HG02642 (cell line): ENCODE measurements around the gene PLCH1.
A peak's percentile ranks its signal among the peaks of the same experiment; 100 is the strongest.

Experiments
- ATAC-seq: cut with Tn5 transposase; IDR thresholded peaks from one replicate; pipeline ENCODE4 v1.9.1; 2021; ENCODE audit warnings: mild to moderate bottlenecking; ENCODE audit not compliant: unreplicated experiment, poor library complexity

Gene PLCH1

DNA sequence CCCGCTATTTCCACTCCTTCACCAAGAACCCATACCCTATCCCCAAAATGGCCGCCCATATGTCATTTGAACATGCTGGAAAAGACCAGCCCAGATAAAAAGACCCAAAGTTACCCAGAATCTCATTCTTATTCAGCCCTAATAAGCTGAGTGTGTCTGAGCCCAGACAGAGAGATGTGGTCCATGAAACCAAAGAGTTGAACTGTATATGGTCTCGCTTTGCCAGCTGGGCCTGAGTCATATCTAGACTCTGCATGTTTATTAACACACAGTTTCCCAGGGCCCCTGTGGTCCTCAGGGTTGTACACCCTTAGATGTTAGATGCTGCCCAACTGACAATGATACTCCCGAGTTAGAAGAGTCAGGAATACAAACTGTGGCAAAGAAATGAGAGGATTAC is 249.5 kb downstream of the PLCH1 start:
- ATAC-seq = peak; percentile 89

DNA sequence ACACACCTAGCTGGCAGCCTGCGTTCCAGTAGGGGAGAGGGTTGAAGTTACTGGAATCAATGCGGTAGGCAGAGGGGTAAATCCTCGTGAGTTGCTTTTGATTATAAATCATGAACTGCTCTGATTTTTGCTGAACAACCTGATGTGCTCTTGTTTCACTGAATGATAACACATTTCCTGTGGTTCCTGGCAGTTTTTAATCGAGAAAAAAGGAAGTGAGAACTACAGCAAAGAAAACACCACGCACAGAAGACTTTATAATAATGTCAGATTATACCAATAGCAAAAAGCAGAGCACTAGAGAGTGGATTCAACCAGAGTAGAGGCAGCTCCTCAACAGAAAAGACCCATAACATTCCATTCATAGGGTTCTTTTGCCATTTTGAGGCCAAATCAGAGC is 250.5 kb downstream of the PLCH1 start:
- no peak for ATAC-seq

DNA sequence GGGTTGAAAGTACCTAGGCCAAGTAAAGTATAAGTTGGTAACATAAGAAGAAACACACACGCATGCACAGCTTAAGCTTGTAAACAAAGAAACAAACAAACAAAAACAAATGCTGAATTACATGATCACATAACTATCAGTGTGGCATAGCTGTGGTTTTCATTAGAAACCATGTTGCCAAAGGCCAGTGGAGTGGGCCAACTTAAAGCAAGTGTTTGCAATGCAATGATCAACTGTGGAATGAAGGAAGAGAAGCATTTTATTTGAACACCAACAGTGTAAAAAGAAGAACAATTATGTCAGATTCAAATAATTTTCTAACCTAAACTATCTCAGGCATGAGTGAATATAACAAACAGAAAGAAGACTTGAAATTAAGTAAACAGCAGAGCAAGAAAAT is 252.0 kb downstream of the PLCH1 start:
- ATAC-seq = no peak

DNA sequence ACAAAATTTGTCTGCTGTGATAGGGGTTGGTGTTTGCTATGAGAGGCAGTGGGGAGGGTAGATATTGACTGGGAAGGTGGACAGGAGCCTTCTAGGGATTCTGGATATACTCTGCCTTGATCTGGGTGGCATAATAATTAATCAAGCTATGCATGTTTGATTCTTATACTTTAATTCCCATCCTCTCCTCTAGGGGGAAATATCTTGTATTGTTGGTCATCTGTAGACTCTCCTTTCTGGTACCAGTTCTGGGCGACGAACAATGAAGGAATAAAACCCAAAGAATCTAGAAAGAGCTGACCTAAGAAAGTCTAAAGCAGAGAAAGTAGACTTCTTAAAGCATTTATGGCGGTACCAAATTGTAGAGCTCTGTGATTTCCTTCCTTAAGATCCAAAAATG is 253.2 kb downstream of the PLCH1 start:
- ATAC-seq = no peak

DNA sequence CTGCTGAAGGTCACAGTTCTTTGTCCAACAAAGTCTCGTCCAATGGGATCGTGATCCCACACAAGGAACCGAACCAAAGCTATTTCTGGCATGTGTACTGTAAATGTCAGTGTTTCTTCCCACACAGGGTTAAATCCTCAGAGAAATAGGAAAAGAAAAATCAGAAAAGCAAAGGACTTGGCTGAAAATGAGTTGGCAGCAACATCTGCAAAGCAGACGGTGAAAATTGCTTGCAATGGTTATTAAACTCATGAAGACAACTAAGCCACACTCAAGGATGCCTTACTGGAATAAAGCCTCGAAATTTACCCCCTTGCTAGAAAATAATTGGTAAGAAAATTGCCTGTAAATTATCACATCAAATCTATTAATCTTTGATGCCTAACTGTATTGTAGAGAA is 256.2 kb downstream of the PLCH1 start:
- no peak for ATAC-seq

DNA sequence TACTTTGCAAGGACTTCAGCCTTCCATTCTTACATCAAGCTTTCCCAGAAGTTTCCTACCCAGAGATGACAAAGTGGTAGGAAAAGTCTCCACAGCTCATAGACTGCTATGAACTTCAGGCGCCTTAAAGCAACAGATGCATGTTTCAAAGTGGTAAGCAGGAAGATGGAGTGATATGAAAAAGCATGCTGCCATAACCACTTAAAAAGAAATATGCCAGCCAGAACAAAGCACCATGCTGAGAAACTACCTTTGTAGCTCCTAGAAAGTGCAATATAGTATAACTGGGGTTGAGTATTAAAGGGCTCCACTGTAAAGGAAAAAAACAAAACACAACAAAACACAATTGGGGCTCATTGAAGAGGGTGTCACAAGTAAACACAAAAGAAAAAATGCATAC is 259.0 kb downstream of the PLCH1 start:
- no peak for ATAC-seq

DNA sequence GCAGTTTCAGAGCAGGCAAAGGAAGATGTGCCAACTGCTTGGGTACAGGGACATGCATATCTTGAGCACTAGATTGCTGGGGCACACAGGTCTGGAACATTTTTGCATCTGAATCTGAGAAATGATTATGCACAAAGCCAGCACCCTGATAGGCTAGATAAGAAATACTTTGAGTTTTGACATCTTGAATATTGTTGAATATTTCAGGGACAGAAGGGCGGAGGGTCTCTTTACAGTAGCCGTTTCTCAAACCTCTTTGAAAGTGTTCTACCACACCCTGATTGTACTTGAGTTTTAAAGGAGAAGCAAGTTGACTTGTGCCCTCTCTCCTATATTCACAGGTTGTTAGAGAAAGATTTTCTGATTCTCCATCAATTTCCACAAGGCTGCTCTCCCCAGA is 263.3 kb downstream of the PLCH1 start:
- no peak for ATAC-seq

DNA sequence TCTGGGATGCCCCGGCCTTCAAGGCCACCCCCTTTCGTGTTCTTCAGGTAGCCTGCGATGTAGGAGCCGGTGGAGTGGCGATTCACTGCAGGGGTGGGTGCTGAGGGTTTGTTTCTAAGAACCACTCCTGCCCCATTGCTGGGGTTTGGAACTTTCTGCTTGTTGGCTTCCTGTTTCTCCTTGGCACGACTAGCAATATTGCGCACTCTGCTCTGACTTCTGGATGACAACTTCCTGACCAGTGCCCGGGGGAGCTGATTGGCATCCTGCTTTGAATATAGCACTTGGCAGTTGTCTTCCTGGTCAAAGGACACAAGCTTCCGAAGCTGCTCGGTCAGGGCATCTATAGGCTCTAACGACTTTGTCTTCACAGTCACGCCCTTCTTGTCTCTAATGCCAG is 263.8 kb downstream of the PLCH1 start:
- no peak for ATAC-seq

DNA sequence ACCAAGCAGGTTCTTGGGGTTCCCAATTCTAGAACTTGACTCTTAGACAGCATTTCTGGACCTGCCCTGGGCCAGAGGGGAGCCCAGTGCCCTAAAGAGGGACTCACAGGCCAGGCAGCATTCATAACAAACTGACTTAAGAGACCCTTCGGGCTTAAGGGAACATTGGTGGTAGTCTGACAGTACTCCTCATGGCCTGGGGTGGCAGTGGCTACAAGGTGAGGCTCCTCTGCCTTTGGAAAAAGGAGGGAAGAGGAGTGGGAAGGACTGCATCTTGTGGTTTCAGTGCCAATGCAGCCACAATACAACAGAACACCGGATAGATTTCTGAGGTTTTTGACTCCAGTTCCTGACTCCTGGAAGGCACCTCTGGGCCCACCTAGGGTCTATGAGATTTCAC is 279.2 kb downstream of the PLCH1 start:
- no peak for ATAC-seq

DNA sequence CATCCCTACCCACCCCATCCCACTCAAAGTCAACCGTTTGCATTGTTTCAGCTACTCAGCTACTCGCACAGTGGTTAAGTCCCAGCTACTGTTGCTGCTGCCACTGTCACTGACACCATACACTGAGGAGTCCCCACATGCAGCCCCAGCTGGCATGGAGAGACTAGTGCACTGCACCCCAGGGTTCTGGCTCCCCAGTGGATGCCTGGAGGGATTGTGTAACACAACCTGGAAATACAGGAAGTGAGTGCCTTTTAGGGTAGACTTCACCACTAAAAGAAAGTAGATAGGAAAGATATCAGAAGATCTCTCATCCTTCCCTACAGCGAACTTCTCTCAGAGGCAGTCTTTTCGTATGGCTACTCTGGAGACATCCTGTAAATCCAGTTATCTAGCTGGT is 282.2 kb downstream of the PLCH1 start:
- no peak for ATAC-seq

DNA sequence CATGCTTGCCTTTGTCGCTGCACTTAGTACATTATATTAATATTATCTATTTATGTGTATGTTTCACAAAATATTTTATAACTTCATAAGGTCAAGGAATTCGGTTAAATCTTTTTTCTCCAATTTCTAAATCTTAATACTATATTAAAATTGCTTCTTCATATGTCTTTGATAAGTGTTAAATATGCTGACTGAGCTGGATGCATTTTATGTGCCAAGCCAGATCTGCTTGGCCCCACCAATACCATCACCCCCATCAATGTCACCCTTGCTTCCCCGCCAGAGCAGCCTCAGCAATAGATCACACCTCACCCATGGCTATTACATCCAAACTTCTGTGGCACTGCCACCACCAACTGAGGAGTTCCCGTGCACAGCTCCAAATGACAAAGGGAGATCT is 287.3 kb downstream of the PLCH1 start:
- no peak for ATAC-seq

DNA sequence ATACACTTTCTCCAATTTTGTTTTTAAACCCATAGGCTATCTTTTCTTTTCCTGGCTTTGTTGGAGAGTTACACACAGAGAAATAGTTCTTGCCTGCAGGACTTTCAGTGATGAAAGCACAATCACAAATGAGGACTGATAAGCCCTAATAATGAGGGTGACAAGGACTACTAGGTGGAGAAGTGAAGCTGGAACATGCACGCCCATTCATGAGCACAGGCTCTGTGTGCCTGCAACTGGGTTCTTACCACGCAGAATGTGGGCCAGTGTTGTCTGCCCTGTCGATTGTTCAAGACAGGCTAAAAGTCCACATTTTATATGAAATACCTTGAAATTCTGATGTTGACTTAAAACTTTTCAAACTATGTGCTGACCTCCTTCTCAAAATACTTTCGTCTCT is 289.1 kb downstream of the PLCH1 start:
- ATAC-seq = no peak

DNA sequence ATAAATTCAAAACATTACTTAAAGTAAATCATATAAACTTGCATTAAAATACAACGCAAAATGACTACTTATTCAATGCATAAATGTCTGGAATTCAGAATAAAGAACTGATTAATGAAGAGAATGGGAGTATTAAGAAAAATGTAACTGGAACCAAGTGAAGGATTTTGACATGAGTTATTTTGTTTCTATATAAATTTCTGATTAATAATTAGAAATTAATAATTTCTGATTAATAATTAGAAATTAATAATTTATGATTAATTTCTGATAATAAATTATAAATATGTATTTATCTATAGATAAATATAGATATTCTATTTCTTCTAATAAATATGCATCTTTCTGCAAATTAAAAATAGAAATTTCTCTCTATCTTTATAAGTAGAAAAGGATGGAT is 291.4 kb downstream of the PLCH1 start:
- ATAC-seq = no peak

DNA sequence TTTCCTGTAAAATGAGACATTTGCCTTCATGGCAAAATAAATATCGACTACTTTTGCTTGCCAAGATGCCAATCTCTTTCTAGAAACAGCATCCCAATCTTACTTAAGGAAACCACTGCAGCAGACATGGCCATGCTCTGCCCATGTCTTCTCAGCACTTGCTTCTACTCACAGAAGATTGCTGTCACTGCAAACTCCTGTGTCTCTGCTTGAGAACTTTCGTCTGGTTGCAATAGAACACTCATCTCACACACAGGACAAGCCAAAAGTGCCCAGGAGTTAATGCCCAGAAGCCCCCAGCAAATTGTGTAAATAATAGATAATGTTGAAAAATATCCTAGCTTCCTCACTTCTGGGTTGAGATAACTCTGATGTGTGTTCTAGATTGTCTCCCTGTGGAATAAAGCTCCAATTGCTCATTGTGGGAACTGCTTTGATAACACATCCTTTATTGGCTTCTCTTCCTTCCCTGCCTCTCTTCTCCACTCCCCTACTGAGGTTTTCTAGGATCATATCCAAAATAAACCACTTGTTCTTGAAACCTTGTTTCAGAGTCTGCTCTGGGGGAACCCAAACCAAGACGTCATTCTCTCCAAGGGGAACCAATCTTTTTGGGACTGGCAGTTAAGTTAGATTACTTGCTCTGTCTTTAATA is 295.1 kb downstream of the PLCH1 start:
- no peak for ATAC-seq

DNA sequence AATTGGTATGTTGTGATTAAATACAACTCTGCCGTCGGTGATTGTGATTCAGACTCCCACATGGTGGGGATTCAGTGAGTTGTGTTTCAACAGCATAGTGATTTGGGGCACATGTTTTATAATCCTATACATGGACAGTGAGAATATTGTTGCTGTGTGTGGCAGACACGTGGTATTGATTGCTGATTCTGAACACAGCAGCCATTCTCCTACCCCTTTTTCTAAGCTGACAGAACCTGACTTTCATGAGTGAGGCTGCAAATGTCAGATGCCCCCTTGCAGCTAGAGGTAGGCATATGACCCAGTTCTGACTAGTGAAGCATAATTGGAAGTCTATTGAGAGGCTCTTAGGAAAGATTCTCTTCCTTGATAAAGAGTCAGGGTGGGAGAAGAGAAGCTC is 296.3 kb downstream of the PLCH1 start:
- ATAC-seq = no peak

DNA sequence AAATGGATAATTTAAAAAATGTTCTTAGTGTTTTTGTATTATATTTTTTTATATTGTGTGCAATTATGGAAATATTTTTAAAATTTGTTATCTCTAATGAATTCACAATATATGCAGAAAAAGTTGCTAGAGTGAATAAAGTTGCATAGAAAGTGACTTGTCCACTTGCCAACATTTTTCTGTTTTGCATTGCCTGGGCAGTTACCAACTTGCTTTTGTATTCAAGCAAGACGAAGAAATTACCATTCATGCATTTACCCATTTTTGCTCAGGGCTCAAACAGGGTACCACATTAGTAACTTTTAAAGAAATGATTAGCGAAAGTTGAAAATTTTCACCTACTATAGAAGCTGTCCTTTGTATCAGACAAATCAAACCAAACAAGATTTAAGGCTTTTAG is 298.5 kb downstream of the PLCH1 start:
- ATAC-seq = no peak

DNA sequence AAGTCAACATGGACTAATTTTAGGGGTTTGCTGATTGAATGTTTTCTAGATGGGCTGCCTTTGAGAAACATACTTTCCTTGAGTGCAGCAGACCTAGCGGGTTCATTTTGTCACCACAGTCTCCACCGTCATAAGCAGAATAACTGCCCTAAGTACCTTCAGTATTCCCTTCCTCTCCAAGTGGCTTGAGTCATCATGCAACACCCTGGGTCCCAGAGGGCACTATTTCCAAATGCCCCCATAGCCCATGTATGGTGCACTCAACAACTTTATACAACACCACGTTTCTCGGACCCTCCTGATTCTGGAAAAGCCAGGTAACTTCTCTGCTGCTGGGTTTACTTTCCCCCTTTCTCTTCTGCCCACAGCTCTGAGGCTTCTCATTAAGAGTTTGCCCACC is 300.1 kb downstream of the PLCH1 start:
- no peak for ATAC-seq

DNA sequence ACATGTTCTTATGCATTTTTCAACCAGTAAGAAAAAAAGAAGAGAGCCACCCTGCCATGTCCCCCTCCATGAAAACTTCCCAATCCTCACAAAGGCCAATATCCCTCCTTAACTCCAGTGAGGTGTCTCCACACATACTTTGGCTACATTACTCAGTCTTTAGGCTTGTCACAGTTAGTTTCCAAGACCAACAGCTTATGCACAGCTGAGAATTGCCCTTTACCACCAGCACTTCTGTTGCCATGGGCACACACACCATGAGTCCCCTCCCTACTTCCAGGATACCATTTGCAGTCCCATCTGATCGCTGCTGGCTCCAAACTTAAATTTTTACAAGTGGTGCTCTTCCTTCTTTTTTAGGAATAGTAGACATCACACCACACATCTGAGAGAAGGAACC is 301.1 kb downstream of the PLCH1 start:
- ATAC-seq = no peak

DNA sequence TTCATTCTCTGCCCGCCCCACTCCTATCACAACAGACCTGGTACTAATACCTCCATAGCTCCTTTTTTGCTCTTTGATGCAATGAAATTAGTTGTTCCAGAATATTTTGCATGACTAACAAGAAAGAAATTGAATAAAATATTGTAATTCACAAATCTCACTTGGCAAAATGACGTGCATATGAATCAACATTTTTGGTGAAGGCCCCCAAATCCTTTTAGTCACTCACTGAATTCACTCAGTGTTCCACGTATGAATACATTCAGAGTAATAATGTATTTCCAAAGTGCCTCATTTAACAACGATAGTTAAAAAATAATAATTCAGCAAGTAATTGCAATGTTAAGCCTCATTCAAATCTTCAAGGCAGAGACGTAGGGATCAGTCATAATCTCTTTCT is 302.8 kb downstream of the PLCH1 start:
- no peak for ATAC-seq

DNA sequence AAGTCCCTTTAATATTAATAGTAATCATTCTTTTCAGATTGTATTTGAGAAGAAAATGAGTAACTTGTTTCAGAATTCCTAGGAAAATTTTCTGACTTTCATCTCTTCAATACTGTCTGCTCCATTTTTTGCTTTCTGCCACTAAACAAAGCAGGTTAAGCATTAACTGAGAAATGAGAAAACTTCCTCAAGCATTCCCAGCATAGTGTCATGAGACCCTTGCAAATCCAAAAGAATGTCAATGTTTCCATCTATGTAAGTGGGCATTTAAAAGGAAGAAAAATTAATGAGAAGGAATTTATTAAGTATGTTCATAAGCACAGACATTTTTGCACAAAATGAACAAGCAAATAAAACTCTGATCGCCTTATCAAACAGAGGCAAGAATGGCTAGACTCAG is 303.4 kb downstream of the PLCH1 start:
- no peak for ATAC-seq

DNA sequence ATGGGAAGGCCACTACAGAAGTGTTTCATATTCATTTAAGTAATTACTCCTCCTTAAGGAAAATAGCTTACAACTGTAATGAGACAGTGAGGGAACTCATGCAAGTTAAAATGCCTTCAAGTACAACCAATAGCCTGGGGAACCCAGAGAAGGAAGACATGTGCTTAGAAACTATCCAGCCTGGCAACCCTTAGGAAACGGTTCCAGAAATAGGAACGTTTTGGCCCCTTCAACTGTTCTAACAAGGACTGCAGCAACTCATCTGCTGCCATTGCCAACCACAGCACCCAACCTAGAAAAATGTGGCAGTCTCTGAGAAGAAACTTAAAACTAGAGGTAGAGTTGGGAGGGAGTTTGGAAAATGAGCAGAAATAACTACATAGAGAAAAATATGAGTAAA is 303.8 kb downstream of the PLCH1 start:
- ATAC-seq = no peak

DNA sequence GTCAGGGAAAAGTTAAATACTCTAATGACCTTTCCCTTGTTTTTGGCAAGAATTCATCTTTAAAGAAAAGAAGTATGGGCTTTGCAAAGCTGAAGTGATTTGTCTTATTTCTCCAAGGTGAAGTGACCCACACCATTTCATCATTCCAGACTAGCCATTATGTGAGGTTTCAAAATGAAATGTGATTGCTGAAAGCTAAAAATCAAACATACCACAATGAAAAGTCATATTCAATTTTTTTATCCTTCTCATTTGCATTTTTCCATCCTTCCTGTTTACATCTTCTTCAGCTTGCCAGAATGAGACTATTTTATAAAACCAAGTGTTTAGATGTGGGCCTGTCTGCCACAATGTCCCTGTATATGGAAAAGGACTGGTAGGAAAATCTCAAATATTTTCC is 309.1 kb downstream of the PLCH1 start:
- ATAC-seq = no peak
